ENCODE results near the gene MINDY3.

DNA sequence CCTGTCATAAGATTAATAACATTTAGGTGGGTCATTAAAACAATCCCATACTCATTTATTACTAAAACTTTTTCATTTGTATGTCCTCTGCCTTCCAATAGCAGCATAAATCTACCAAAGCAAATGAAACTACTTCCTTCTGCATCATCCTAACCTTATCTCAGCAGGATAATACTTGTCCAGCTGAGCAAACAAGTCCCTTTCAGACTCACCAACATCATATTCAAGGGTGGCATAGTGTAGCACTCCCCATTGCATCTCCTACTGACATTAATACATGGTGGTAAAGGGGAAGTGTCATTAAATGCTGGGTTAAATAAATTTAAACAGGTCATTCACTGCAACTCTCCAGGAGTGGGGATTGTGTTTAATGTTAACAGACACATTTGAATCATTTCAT is 3.4 kb upstream of the MINDY3 start:
- TF ChIP-seq, protein P1, sequence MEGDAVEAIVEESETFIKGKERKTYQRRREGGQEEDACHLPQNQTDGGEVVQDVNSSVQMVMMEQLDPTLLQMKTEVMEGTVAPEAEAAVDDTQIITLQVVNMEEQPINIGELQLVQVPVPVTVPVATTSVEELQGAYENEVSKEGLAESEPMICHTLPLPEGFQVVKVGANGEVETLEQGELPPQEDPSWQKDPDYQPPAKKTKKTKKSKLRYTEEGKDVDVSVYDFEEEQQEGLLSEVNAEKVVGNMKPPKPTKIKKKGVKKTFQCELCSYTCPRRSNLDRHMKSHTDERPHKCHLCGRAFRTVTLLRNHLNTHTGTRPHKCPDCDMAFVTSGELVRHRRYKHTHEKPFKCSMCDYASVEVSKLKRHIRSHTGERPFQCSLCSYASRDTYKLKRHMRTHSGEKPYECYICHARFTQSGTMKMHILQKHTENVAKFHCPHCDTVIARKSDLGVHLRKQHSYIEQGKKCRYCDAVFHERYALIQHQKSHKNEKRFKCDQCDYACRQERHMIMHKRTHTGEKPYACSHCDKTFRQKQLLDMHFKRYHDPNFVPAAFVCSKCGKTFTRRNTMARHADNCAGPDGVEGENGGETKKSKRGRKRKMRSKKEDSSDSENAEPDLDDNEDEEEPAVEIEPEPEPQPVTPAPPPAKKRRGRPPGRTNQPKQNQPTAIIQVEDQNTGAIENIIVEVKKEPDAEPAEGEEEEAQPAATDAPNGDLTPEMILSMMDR (IDR thresholded peaks at IDR 0.05), result no peak
- no peak for TF ChIP-seq POLR2A (IDR thresholded peaks at IDR 0.05)
- TF ChIP-seq POLR2AphosphoS5 (IDR thresholded peaks at IDR 0.05), result no peak
